KMS-11 (cell line): ENCODE results near the gene DNAJC3.

ENCODE experiments used
- H2AFZ ChIP-seq: fragments of 200-600 bp; sonication (generic); 2 replicates; pipeline ENCODE4 v1.6.1; 2016; ENCODE audit warnings: antibody characterized with exemption, mixed run types, low read depth
- H3K27ac ChIP-seq: fragments of 200-600 bp; sonication (generic); 2 replicates; pipeline ENCODE4 v1.6.1; 2016; ENCODE audit warnings: mild to moderate bottlenecking, mixed run types
- H3K27me3 ChIP-seq: fragments of 200-600 bp; sonication (generic); 2 replicates; pipeline ENCODE4 v1.6.1; 2017; ENCODE audit warnings: mild to moderate bottlenecking, low read depth, mixed run types, moderate library complexity; ENCODE audit not compliant: insufficient read depth
- H3K36me3 ChIP-seq: fragments of 200-600 bp; sonication (generic); 2 replicates; pipeline ENCODE4 v1.6.1; 2017; ENCODE audit warnings: mild to moderate bottlenecking, mixed run types; ENCODE audit not compliant: insufficient read depth
- H3K4me1 ChIP-seq: fragments of 200-600 bp; sonication (generic); 2 replicates; pipeline ENCODE4 v1.6.1; 2016; ENCODE audit warnings: mild to moderate bottlenecking, low read depth, mixed run types; ENCODE audit not compliant: poor library complexity, severe bottlenecking
- H3K4me2 ChIP-seq: fragments of 200-600 bp; sonication (generic); 2 replicates; pipeline ENCODE4 v1.7.0; 2016; ENCODE audit warnings: mild to moderate bottlenecking, mixed run types
- H3K4me3 ChIP-seq: fragments of 200-600 bp; sonication (generic); IDR thresholded peaks from 2 replicates; pipeline ENCODE4 v1.6.1; 2017; ENCODE audit warnings: low read depth, low read length, mixed read lengths; ENCODE audit not compliant: insufficient read depth
- H3K79me2 ChIP-seq: fragments of 200-600 bp; sonication (generic); 2 replicates; pipeline ENCODE4 v1.6.1; 2016; ENCODE audit warnings: low read depth, mixed run types; ENCODE audit not compliant: insufficient read depth
- H3K9ac ChIP-seq: fragments of 200-600 bp; sonication (generic); 2 replicates; pipeline ENCODE4 v1.6.1; 2016; ENCODE audit warnings: mild to moderate bottlenecking, mixed run types
- H4K20me1 ChIP-seq: fragments of 200-600 bp; sonication (generic); 2 replicates; pipeline ENCODE4 v1.6.1; 2016; ENCODE audit warnings: mild to moderate bottlenecking, mixed run types; ENCODE audit not compliant: insufficient read depth
- TF ChIP-seq, protein P1 (sequence below): fragments of 200-600 bp; sonication (generic); conservative IDR thresholded peaks from 2 replicates; pipeline ENCODE4 v1.6.1; 2017; ENCODE audit warnings: low read depth, mild to moderate bottlenecking, antibody characterized with exemption, low read length, moderate library complexity, mixed read lengths

DNAJC3 gene

DNA sequence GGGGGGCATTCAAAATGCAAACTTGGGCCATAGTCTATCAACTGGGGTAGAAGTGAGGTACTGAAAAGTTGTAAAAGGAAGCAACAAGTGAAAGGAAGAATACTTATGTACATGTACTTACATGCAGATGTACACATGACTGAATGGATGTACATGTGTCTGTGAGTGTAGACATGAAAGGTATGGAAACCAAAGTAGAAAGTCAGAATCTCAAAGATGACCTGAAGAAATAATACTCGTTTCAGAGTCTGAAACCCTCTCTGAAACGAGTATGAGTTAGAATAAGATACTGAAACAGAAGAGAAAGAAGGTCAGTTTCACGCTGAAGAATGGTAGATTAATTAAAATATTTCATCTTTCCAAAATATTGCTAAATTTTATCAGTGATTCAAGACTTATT lies 46.3 kb upstream of the DNAJC3 start:
- Histone ChIP-seq H3K27me3 (no peaks in the 10 kb centered on the region), H3K4me2 (no peak overlapping the region), H4K20me1 (no peaks in the 10 kb centered on the region), H3K4me3 (no peak overlapping the region), H3K79me2 (no peaks in the 10 kb centered on the region), H3K27ac (no peak overlapping the region), H2AFZ (no peak overlapping the region), H3K4me1 (no peaks in the 10 kb centered on the region), H3K9ac (no peak overlapping the region), H3K36me3 (no peaks in the 10 kb centered on the region)
- TF ChIP-seq, protein P1, sequence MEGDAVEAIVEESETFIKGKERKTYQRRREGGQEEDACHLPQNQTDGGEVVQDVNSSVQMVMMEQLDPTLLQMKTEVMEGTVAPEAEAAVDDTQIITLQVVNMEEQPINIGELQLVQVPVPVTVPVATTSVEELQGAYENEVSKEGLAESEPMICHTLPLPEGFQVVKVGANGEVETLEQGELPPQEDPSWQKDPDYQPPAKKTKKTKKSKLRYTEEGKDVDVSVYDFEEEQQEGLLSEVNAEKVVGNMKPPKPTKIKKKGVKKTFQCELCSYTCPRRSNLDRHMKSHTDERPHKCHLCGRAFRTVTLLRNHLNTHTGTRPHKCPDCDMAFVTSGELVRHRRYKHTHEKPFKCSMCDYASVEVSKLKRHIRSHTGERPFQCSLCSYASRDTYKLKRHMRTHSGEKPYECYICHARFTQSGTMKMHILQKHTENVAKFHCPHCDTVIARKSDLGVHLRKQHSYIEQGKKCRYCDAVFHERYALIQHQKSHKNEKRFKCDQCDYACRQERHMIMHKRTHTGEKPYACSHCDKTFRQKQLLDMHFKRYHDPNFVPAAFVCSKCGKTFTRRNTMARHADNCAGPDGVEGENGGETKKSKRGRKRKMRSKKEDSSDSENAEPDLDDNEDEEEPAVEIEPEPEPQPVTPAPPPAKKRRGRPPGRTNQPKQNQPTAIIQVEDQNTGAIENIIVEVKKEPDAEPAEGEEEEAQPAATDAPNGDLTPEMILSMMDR, result no peak

DNA sequence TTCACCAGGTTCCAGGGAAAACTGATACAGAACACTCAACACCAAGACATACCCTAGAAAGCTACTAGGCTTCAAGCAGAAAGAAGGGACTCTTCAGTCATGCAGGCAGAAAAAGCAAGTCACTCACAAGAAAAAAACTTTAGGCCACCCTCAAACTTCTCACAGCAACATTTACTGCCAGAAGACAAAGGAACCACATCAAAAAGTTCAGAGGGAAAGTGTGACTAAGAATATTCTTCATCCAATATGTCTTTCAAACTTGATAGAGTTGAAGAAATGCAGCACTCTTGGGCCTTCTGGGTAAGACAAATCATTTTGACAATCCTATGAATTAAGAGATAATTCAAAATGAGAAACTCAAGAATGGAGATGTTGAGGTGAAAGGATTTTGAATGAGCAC lies 40.1 kb upstream of the DNAJC3 start:
- no peaks in the 10 kb centered on the region for H3K36me3 ChIP-seq
- H2AFZ ChIP-seq, result no peak overlapping the region
- H3K27me3 ChIP-seq, result no peaks in the 10 kb centered on the region
- H3K4me3 ChIP-seq, result no peak overlapping the region
- no peak overlapping the region for H3K4me2 ChIP-seq
- no peaks in the 10 kb centered on the region for H3K4me1 ChIP-seq
- TF ChIP-seq, protein P1, result no peak
- no peaks in the 10 kb centered on the region for H4K20me1 ChIP-seq
- H3K27ac ChIP-seq, result no peak overlapping the region
- H3K9ac ChIP-seq, result no peak overlapping the region
- H3K79me2 ChIP-seq, result no peaks in the 10 kb centered on the region

DNA sequence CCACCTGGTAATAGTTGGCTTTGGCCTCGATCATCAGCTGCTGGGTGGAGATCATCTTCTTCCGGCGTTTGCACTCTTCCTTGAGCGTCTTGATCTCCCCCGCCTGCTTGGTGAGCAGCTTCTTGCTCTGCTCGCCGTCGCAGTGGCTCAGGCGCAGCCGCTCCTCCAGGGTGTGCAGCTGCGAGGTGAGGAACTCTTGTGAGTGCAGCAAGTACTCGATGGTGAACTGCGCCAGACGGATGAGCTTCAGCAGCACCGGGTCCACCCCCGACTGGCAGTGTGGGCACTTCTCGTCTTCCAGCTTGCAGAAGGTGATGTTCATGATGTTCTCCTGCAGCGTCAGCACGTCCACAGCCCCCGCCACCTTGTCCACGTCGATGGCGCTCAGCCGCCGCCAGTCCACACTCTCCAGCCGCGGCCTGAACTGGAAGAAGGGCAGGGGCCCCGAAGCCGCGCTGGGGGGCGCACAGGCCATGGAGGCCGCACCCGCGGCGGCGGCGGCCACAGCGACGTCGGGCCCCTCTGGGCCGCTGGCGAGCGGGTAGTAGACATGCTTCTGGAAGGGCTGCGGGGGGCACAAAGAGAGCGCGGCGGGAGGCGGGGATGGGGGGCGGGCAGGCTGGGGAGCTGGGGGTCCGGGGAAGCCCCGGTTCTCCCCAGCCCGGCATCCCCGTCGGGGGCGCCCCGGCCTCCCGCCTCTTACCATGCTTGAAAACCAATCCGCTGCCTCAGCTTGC lies 35.5 kb upstream of the DNAJC3 start:
- no peak overlapping the region for H3K4me3 ChIP-seq
- H3K4me2 ChIP-seq, result no peak overlapping the region
- H3K9ac ChIP-seq, result no peak overlapping the region
- H3K27ac ChIP-seq, result no peak overlapping the region
- no peaks in the 10 kb centered on the region for H3K79me2 ChIP-seq
- H4K20me1 ChIP-seq, result no peaks in the 10 kb centered on the region
- TF ChIP-seq, protein P1, result no peak
- H3K4me1 ChIP-seq, result no peaks in the 10 kb centered on the region
- H3K36me3 ChIP-seq, result no peaks in the 10 kb centered on the region
- no peaks in the 10 kb centered on the region for H3K27me3 ChIP-seq
- H2AFZ ChIP-seq, result no peak overlapping the region

DNA sequence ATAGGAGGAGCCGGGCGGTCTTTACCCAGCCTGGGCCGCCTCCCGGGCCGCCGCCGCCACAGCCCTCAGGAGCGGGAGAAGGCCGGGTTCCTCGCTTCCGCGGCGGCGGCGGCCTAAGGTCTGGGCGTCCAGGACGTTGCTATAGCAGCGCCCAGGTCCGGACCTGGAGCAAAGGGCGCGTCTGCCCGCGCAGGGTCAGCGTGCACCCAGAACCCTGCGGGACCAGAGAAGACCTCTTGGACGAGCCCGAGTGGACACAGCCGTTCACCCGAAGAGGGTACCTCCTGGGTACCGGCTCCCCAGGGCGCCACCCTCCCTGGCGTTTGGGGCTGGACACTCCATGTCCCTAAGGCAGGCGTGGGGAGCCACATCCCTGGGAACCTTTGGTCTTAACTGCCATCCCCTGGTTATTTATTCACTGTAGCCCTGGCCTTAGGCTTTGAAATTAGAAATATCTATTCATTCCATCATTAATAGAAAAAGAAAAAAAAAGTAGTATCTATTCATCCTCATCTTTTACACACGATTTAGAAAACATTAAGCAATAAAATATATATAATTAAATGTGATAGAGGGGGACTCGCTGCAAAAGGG lies 34.8 kb upstream of the DNAJC3 start:
- Histone ChIP-seq H3K4me2 (no peak overlapping the region), H2AFZ (no peak overlapping the region), H3K9ac (no peak overlapping the region), H3K4me1 (no peaks in the 10 kb centered on the region), H3K27ac (no peak overlapping the region), H3K4me3 (no peak overlapping the region), H4K20me1 (no peaks in the 10 kb centered on the region), H3K36me3 (no peaks in the 10 kb centered on the region), H3K79me2 (no peaks in the 10 kb centered on the region), H3K27me3 (no peaks in the 10 kb centered on the region)
- TF ChIP-seq, protein P1, result no peak
